Endothelial cell of umbilical vein (primary cell): ENCODE results near the gene SGPL1. TPM values are rescaled to one million over a fixed set of nuclear protein-coding genes. Genes with fewer than 3 reads are reported as not detected.
"Not testable (repeated sequence)": the region's sequence is repeated elsewhere in the genome, so short reads cannot be mapped to it uniquely, and the experiment has no call there.

Experiments used
- BruUV-seq: library from RNA; stranded (reverse); fragments of 400-500 nt; replicated peaks from 2 replicates; lab custom pipeline; 2021; lab: Mats Ljungman, UMichigan
- CTCF ChIA-PET: fragments of 300-600, 350-600 bp; sonication (Branson Sonifier 250); formaldehyde crosslinking; loops from one replicate; lab custom pipeline; 2021; ENCODE audit warnings: antibody characterized with exemption, inconsistent platforms; lab: Charles Lee
- POLR2A ChIA-PET: fragments of 300-600, 350-600 bp; sonication (Branson Sonifier 250); formaldehyde crosslinking; loops from one replicate; lab custom pipeline; 2021; ENCODE audit warnings: antibody characterized with exemption, inconsistent platforms; lab: Charles Lee
- DNase-seq: peaks from one replicate; pipeline ENCODE4 v3.0.0-alpha.2; 2011; ENCODE audit warnings: low read depth, low spot score
- FAIRE-seq: peaks from 2 replicates; lab custom pipeline; 2011; peaks lifted over from hg19 to GRCh38; lab: Jason Lieb, UNC
- H2AFZ ChIP-seq: 2 replicates; pipeline ENCODE4 v1.6.0; 2012; ENCODE audit warnings: low read depth, low read length, control low read depth, inconsistent platforms
- H3K27ac ChIP-seq: 2 replicates; pipeline ENCODE4 v1.5.1; 2011; ENCODE audit warnings: low read depth, mild to moderate bottlenecking, control low read depth, low read length, moderate library complexity; ENCODE audit not compliant: insufficient read depth
- H3K27me3 ChIP-seq, 2 experiments: 2 replicates each; pipeline versions ENCODE4 v1.6.0 to v1.6.1; 2011; ENCODE audit warnings: low read length in 2 of 2, mixed read lengths in 1 of 2; ENCODE audit not compliant: control insufficient read depth in 2 of 2, insufficient read depth in 2 of 2
- H3K36me3 ChIP-seq, 2 experiments: 2 replicates in 1 of 2; 3 replicates in 1 of 2; pipeline ENCODE4 v1.5.1; 2011; ENCODE audit warnings: low read length in 2 of 2, mild to moderate bottlenecking in 1 of 2, moderate library complexity in 1 of 2; ENCODE audit not compliant: control insufficient read depth in 2 of 2, insufficient read depth in 2 of 2; ENCODE audit errors: extremely low read depth in 1 of 2
- H3K4me1 ChIP-seq: 3 replicates; pipeline ENCODE4 v1.5.1; 2011; ENCODE audit warnings: mild to moderate bottlenecking, low read length; ENCODE audit not compliant: control insufficient read depth, insufficient read depth; ENCODE audit errors: extremely low read depth
- H3K4me2 ChIP-seq: 2 replicates; pipeline ENCODE4 v1.6.1; 2011; ENCODE audit warnings: low read length, control low read depth, mixed read lengths; ENCODE audit not compliant: insufficient read depth
- H3K4me3 ChIP-seq, 3 experiments: fragments of 200-600 bp in 1 of 3; sonication (generic), shearing (Covaris generic) in 1 of 3; replicated peaks in 1 of 3; 2 replicates each; pipeline ENCODE4 v1.5.1; 2011 to 2016; ENCODE audit warnings: control low read depth in 3 of 3, low read length in 3 of 3, mild to moderate bottlenecking in 2 of 3, inconsistent platforms in 1 of 3, low read depth in 1 of 3, moderate library complexity in 1 of 3; ENCODE audit not compliant: insufficient read depth in 1 of 3
- H3K79me2 ChIP-seq: 2 replicates; pipeline ENCODE4 v1.6.0; 2012; ENCODE audit warnings: low read length, inconsistent platforms; ENCODE audit not compliant: control insufficient read depth, insufficient read depth
- H3K9ac ChIP-seq: replicated peaks from 2 replicates; pipeline ENCODE3; 2011; ENCODE audit warnings: low read length, control low read depth; ENCODE audit not compliant: insufficient read depth; ENCODE audit errors: extremely low read depth
- H3K9me1 ChIP-seq: replicated peaks from 3 replicates; pipeline ENCODE4 v1.6.0; 2011; ENCODE audit warnings: mild to moderate bottlenecking, low read length; ENCODE audit not compliant: control insufficient read depth, insufficient read depth; ENCODE audit errors: extremely low read depth
- H3K9me3 ChIP-seq: replicated peaks from 2 replicates; pipeline ENCODE4 v1.5.1; 2012; ENCODE audit warnings: low read length, inconsistent platforms; ENCODE audit not compliant: control insufficient read depth, insufficient read depth
- H4K20me1 ChIP-seq: replicated peaks from 2 replicates; pipeline ENCODE3; 2011; ENCODE audit warnings: mild to moderate bottlenecking, low read length; ENCODE audit not compliant: control insufficient read depth, insufficient read depth; ENCODE audit errors: extremely low read depth
- CTCF ChIP-seq, 2 donors: IDR thresholded peaks; 1 replicate in 1 of 2; 2 replicates in 1 of 2; pipeline ENCODE4 v1.5.1; 2011; ENCODE audit warnings: low read length in 2 of 2, mild to moderate bottlenecking in 2 of 2, moderate library complexity in 2 of 2, control low read depth in 1 of 2, inconsistent platforms in 1 of 2, low read depth in 1 of 2; ENCODE audit not compliant: insufficient read depth in 1 of 2; ENCODE audit errors: extremely low read depth in 1 of 2
- EZH2 ChIP-seq: IDR thresholded peaks from 2 replicates; pipeline ENCODE4 v1.6.1; 2012; ENCODE audit warnings: borderline replicate concordance, low read depth, mild to moderate bottlenecking, moderate library complexity, low read length, inconsistent platforms; ENCODE audit not compliant: severe bottlenecking
- FOS ChIP-seq: IDR thresholded peaks from 2 replicates; pipeline ENCODE4 v1.6.1; 2011; ENCODE audit warnings: mild to moderate bottlenecking, low read length, moderate library complexity, borderline replicate concordance; ENCODE audit not compliant: insufficient read depth
- GATA2 ChIP-seq: IDR thresholded peaks from 2 replicates; pipeline ENCODE4 v1.7.0; 2011; ENCODE audit warnings: low read depth, mild to moderate bottlenecking, moderate library complexity, mixed read lengths, low read length; ENCODE audit not compliant: insufficient read length, insufficient read depth
- JUN ChIP-seq: IDR thresholded peaks from 2 replicates; pipeline ENCODE4 v1.6.1; 2011; ENCODE audit warnings: borderline replicate concordance, low read depth; ENCODE audit not compliant: insufficient read length, insufficient read depth
- MAX ChIP-seq: IDR thresholded peaks from 2 replicates; pipeline ENCODE4 v1.6.1; 2011; ENCODE audit not compliant: insufficient read depth, insufficient read length
- MYC ChIP-seq: IDR thresholded peaks from one replicate; pipeline ENCODE4 v1.6.1; 2011; ENCODE audit warnings: mild to moderate bottlenecking, low read depth, low read length
- POLR2A ChIP-seq: IDR thresholded peaks from 2 replicates; pipeline ENCODE4 v1.6.1; 2012; ENCODE audit warnings: low read depth, mild to moderate bottlenecking, control low read depth, low read length
- POLR2AphosphoS5 ChIP-seq: IDR thresholded peaks from 2 replicates; pipeline ENCODE4 v1.6.1; 2012; ENCODE audit warnings: low read depth, mild to moderate bottlenecking, control low read depth, low read length, moderate library complexity; ENCODE audit not compliant: insufficient read depth
- dilution Hi-C: fragments of 300-500 bp; cut with MboI; formaldehyde crosslinking; loops from one replicate; pipeline ENCODE4 v1.15.0; 2019; ENCODE audit warnings: low sequenced_read_pairs; ENCODE audit not compliant: extremely low pct_ligation_motif_present
- intact Hi-C: fragments of 100-400 bp; cut with micrococcal nuclease; formaldehyde crosslinking; loops from one replicate; pipeline ENCODE4 v1.10.0; 2022
- polyA plus RNA-seq, 4 experiments: library from polyadenylated mRNA; depleted of rRNA in 3 of 4; stranded (reverse) in 3 of 4; unstranded in 1 of 4; fragments of >200 nt; gene quantifications; 2 replicates each; pipeline versions ENCODE4 v1.2.1 to v1.2.3, GENCODE V29; 2011 to 2012; ENCODE audit warnings: missing spikeins in 1 of 4
- total RNA-seq: library from RNA; stranded (reverse); gene quantifications from 2 replicates; pipeline ENCODE4 v1.2.3, GENCODE V29; 2021

SGPL1 gene
- total and polyA plus RNA-seq, 2 donors (not counting 3 experiments of a cell fraction or from before 2014, with no cell fraction given), result 11.4 to 25.2 TPM

GRCh38 chr10:70918851-70919530 lies 103.2 kb downstream of the SGPL1 start:
- H3K4me2 ChIP-seq, result no peak overlapping the region
- no TSS peak for BruUV-seq
- TF ChIP-seq MYC (no peak), GATA2 (no peak), MAX (no peak), FOS (no peak), JUN (no peak), EZH2 (no peak), POLR2AphosphoS5 (no peak), POLR2A (no peak), CTCF (IDR thresholded peaks at IDR 0.05; ENCODE audit: extremely low read depth in 1 of 2, insufficient read depth in 1 of 2, low read depth in 1 of 2, low read length in 2 of 2) (no peak)
- no peaks in the 10 kb centered on the region for H3K4me1 ChIP-seq
- POLR2A ChIA-PET, result interaction anchor here (1.0 kb wide), 1 partner anchor 40 kb away, joined by 3 read pairs; no protein-coding TSS in a partner anchor
- dilution Hi-C loops (no loop called here), intact Hi-C loops (no loop called here)
- CTCF ChIA-PET, result interaction anchor here (1.3 kb wide), 1 partner anchor 12 kb away, joined by 3 read pairs; no protein-coding TSS in a partner anchor
- no peak overlapping the region for H3K4me3 ChIP-seq
- H3K9me1 ChIP-seq, result no peaks in the 10 kb centered on the region
- peaks cover 7 to 10% of the 10 kb centered on the region in 2 experiments for H3K27me3 ChIP-seq
- no peak overlapping the region for H2AFZ ChIP-seq
- no peak overlapping the region for H3K9ac ChIP-seq
- no peak for FAIRE-seq
- no peaks in the 10 kb centered on the region for H3K9me3 ChIP-seq
- H3K36me3 ChIP-seq, result no peaks in the 10 kb centered on the region
- no peak overlapping the region for H3K27ac ChIP-seq
- H3K79me2 ChIP-seq, result no peaks in the 10 kb centered on the region
- no peaks in the 10 kb centered on the region for H4K20me1 ChIP-seq
- no peak for DNase-seq

GRCh38 chr10:70919906-70920305 lies 104.2 kb downstream of the SGPL1 start:
- H3K27ac ChIP-seq, DNase-seq, dilution Hi-C loops, H3K4me3 ChIP-seq, H3K9ac ChIP-seq, POLR2A ChIA-PET, H2AFZ ChIP-seq, H3K9me3 ChIP-seq, FAIRE-seq, H3K79me2 ChIP-seq, BruUV-seq, H4K20me1 ChIP-seq, H3K4me2 ChIP-seq, H3K36me3 ChIP-seq, H3K4me1 ChIP-seq, H3K9me1 ChIP-seq: not testable (repeated sequence)
- intact Hi-C loops, result loop anchor here (10.0 kb wide), 1 partner anchor 145 kb away; no protein-coding TSS in a partner anchor
- CTCF ChIA-PET, result interaction anchor here (1.3 kb wide), 1 partner anchor 12 kb away, joined by 3 read pairs; no protein-coding TSS in a partner anchor
- peaks cover 7 to 10% of the 10 kb centered on the region in 2 experiments for H3K27me3 ChIP-seq
